ENCODE measurements around the gene TIMM17B. TPM values are rescaled to one million over a fixed set of nuclear protein-coding genes. Genes with fewer than 3 reads are reported as not detected.
A peak's percentile ranks its signal among the peaks of the same experiment; 100 is the strongest.

TIMM17B gene
- total and polyA plus RNA-seq, 2 donors from 2014 or later, result 44.8 to 109 TPM

- FAIRE-seq (no peak), DNase-seq (peak in 1 of 5 donors; percentile 48)
- intact Hi-C loops (cut with DNase I), result no loop called here
- no peak overlapping the region for H3K27ac ChIP-seq (ENCODE audit: low read depth in 2 of 2, low read length in 2 of 2)
- H3K27me3 ChIP-seq (ENCODE audit: control insufficient read depth, insufficient read depth, low read length), result no peaks in the 10 kb centered on the region
- peaks cover 0 to 11% (median 4%) of the 10 kb centered on the region in 3 donors for H3K4me1 ChIP-seq (ENCODE audit: control insufficient read depth in 2 of 3, insufficient read depth in 2 of 3, low read depth in 1 of 3, low read length in 3 of 3)
- H3K9ac ChIP-seq (ENCODE audit: low read length in 3 of 3), result no peak overlapping the region
- peaks cover 0 to 9% (median 0%) of the 10 kb centered on the region in 3 donors for H3K36me3 ChIP-seq (ENCODE audit: control insufficient read depth in 2 of 3, insufficient read depth in 3 of 3, low read length in 3 of 3)
- H3K4me3 ChIP-seq (ENCODE audit: low read length in 3 of 3), result no peak overlapping the region
- no peaks in the 10 kb centered on the region for H3K9me3 ChIP-seq (ENCODE audit: control insufficient read depth in 2 of 3, insufficient read depth in 1 of 3, low read length in 3 of 3)
- TF ChIP-seq, protein P1, sequence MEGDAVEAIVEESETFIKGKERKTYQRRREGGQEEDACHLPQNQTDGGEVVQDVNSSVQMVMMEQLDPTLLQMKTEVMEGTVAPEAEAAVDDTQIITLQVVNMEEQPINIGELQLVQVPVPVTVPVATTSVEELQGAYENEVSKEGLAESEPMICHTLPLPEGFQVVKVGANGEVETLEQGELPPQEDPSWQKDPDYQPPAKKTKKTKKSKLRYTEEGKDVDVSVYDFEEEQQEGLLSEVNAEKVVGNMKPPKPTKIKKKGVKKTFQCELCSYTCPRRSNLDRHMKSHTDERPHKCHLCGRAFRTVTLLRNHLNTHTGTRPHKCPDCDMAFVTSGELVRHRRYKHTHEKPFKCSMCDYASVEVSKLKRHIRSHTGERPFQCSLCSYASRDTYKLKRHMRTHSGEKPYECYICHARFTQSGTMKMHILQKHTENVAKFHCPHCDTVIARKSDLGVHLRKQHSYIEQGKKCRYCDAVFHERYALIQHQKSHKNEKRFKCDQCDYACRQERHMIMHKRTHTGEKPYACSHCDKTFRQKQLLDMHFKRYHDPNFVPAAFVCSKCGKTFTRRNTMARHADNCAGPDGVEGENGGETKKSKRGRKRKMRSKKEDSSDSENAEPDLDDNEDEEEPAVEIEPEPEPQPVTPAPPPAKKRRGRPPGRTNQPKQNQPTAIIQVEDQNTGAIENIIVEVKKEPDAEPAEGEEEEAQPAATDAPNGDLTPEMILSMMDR (IDR thresholded peaks at IDR 0.05; ENCODE audit: borderline replicate concordance, extremely low read depth, insufficient read depth), result no peak
Observed at GRCh38 chrX:48893556-48894348, 3.8 kb downstream of the TIMM17B start.

DNA sequence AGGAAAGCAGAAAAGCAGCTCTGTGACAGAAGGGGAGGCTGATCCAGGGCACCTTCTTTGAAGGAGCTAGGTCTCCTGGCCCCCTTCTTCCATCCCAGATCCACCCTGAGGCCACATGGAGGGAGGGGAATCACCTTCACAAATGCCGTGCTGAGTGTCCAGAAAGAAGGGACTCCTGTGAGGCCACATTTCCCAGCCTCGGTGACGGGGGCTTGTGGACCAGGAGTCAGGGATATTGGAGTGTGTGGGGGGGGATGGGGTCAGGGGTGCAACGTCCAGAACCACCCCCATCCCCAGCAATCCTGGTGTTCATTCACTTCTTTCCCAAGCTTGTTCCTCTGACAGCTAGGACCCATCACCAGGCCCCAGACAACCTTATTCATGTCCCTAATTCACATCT is 4.7 kb downstream of the TIMM17B start:
- intact Hi-C loops (cut with DNase I), result no loop called here
- H3K4me1 ChIP-seq (ENCODE audit: control insufficient read depth in 2 of 3, insufficient read depth in 2 of 3, low read depth in 1 of 3, low read length in 3 of 3), result peaks cover 0 to 9% (median 4%) of the 10 kb centered on the region in 3 donors
- DNase-seq (peak in 1 of 5 donors; percentile 51), FAIRE-seq (no peak)
- no peak overlapping the region for H3K27ac ChIP-seq (ENCODE audit: low read depth in 2 of 2, low read length in 2 of 2)
- no peak overlapping the region for H3K9ac ChIP-seq (ENCODE audit: low read length in 3 of 3)
- TF ChIP-seq, protein P1 (IDR thresholded peaks at IDR 0.05; ENCODE audit: borderline replicate concordance, extremely low read depth, insufficient read depth), result no peak
- H3K4me3 ChIP-seq (ENCODE audit: low read length in 3 of 3), result no peak overlapping the region
- H3K36me3 ChIP-seq (ENCODE audit: control insufficient read depth in 2 of 3, insufficient read depth in 3 of 3, low read length in 3 of 3), result peaks cover 0 to 9% (median 0%) of the 10 kb centered on the region in 3 donors
- no peaks in the 10 kb centered on the region for H3K9me3 ChIP-seq (ENCODE audit: control insufficient read depth in 2 of 3, insufficient read depth in 1 of 3, low read length in 3 of 3)
- H3K27me3 ChIP-seq (ENCODE audit: control insufficient read depth, insufficient read depth, low read length), result no peaks in the 10 kb centered on the region

- TF ChIP-seq, protein P1 (IDR thresholded peaks at IDR 0.05; ENCODE audit: borderline replicate concordance, extremely low read depth, insufficient read depth), result peak; percentile 43
- Histone ChIP-seq H3K9ac (ENCODE audit: low read length in 3 of 3) (peak overlapping the region in 1 of 3 donors; percentile 24), H3K9me3 (ENCODE audit: control insufficient read depth in 2 of 3, insufficient read depth in 1 of 3, low read length in 3 of 3) (no peaks in the 10 kb centered on the region), H3K4me3 (ENCODE audit: low read length in 3 of 3) (peak overlapping the region in 2 of 3 donors; percentile 13 to 49), H3K4me1 (ENCODE audit: control insufficient read depth in 2 of 3, insufficient read depth in 2 of 3, low read depth in 1 of 3, low read length in 3 of 3) (peaks cover 0 to 7% (median 3%) of the 10 kb centered on the region in 3 donors), H3K27me3 (ENCODE audit: control insufficient read depth, insufficient read depth, low read length) (no peaks in the 10 kb centered on the region), H3K27ac (ENCODE audit: low read depth in 2 of 2, low read length in 2 of 2) (peak overlapping the region in 1 of 2 donors; percentile 53), H3K36me3 (ENCODE audit: control insufficient read depth in 2 of 3, insufficient read depth in 3 of 3, low read length in 3 of 3) (peaks cover 0 to 9% (median 0%) of the 10 kb centered on the region in 3 donors)
- no peak for FAIRE-seq
- DNase-seq, result peak; percentile 91 to 96 (median 93)
- intact Hi-C loops (cut with DNase I), result no loop called here
Observed at GRCh38 chrX:48891402-48892288, 5.9 kb downstream of the TIMM17B start.

All from kidney (tissue), 14 donors.